Mesodermal cell (in vitro differentiated cells): ENCODE data around the gene SMTNL2.
"Not testable (repeated sequence)": the region's sequence is repeated elsewhere in the genome, so short reads cannot be mapped to it uniquely, and the experiment has no call there.

Experiments used
- H3K27ac ChIP-seq: 2 replicates; pipeline ENCODE4 v1.7.0; 2013; ENCODE audit warnings: mild to moderate bottlenecking, low read depth, low read length, moderate library complexity; ENCODE audit not compliant: severe bottlenecking
- H3K36me3 ChIP-seq: 2 replicates; pipeline ENCODE4 v1.7.1; 2013; ENCODE audit warnings: mild to moderate bottlenecking, low read length, moderate library complexity; ENCODE audit not compliant: control insufficient read depth, insufficient read depth
- H3K4me1 ChIP-seq: one replicate; pipeline ENCODE4 v1.7.1; 2013; ENCODE audit warnings: mild to moderate bottlenecking, low read length; ENCODE audit not compliant: insufficient read depth, control insufficient read depth, poor library complexity, severe bottlenecking
- H3K4me3 ChIP-seq: 2 replicates; pipeline ENCODE4 v1.7.0; 2013; ENCODE audit warnings: low read length, control low read depth, mild to moderate bottlenecking; ENCODE audit not compliant: insufficient read depth, poor library complexity, severe bottlenecking; ENCODE audit errors: extremely low read depth
- H3K9me3 ChIP-seq: 2 replicates; pipeline ENCODE4 v1.7.1; 2013; ENCODE audit warnings: mild to moderate bottlenecking, low read length, moderate library complexity; ENCODE audit not compliant: control insufficient read depth
- WGBS, 2 experiments: methylation state at CpG; one replicate each; pipeline ENCODE4 v1.1.5; 2013; ENCODE audit warnings: missing lambda C conversion rate in 2 of 2; ENCODE audit not compliant: insufficient coverage in 2 of 2; 5-methylcytosine and 5-hydroxymethylcytosine counted together

SMTNL2 gene

DNA sequence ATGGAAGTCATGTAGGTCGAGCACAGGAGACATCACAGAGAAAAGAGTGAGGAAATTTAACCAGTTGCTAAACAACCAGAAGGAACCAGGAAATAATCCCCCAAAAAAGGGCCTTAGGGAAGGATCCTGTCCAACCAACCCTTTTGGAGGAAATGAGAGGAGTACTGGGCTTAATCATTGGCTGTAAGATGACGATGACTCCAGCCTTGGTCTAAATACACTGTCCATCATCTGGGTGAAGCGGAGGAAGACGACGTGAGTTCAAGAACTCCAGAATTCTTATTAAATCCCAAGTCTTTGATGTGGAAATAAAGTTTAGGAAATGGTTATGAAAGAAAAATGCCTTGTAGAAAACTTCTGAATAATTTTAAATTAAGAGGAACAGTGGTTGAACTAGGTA is 68.7 kb downstream of the SMTNL2 start:
- WGBS, 2 experiments, result 71 to 90% methylated on average over 1 to 2 of the region's 5 CpGs
- Histone ChIP-seq H3K9me3 (no peaks in the 10 kb centered on the region), H3K36me3 (no peaks in the 10 kb centered on the region), H3K4me3 (no peak overlapping the region), H3K27ac (no peak overlapping the region), H3K4me1 (peaks cover 6% of the 10 kb centered on the region)

GRCh38 chr17:4655933-4656332 is 71.6 kb downstream of the SMTNL2 start:
- not testable (repeated sequence) for H3K4me3 ChIP-seq, H3K36me3 ChIP-seq, H3K9me3 ChIP-seq, H3K27ac ChIP-seq
- WGBS, 2 experiments, result 87 to 93% methylated on average over 4 to 7 of the region's 7 CpGs
- peaks cover 32% of the 10 kb centered on the region for H3K4me1 ChIP-seq

- H3K4me1 ChIP-seq, result peaks cover 32% of the 10 kb centered on the region
- peak overlapping the region; percentile 76 for H3K27ac ChIP-seq
- no peak overlapping the region for H3K4me3 ChIP-seq
- H3K9me3 ChIP-seq, result no peaks in the 10 kb centered on the region
- WGBS, 2 experiments, result 96 to 100% methylated on average over 1 to 2 of the region's 2 CpGs
- no peaks in the 10 kb centered on the region for H3K36me3 ChIP-seq
Observed at GRCh38 chr17:4657678-4658077, 73.3 kb downstream of the SMTNL2 start.
